GM13976 (cell line): ENCODE results near the gene MCAM.

Experiments used
- DNase-seq: peaks from one replicate; pipeline ENCODE4 v3.0.0; 2012; ENCODE audit warnings: low spot score
- CTCF ChIP-seq: IDR thresholded peaks from 2 replicates; pipeline ENCODE4 v1.5.1; 2012; ENCODE audit warnings: borderline replicate concordance, mild to moderate bottlenecking; ENCODE audit not compliant: insufficient read depth; ENCODE audit errors: extremely low read depth, missing control alignments, control extremely low read depth
- in situ Hi-C: fragments of 300-500 bp; cut with MboI; formaldehyde crosslinking; loops from one replicate; pipeline ENCODE4 v1.12.0; 2022; ENCODE audit warnings: low sequenced_read_pairs, mixed read lengths, inconsistent platforms; ENCODE audit not compliant: unreplicated experiment

The MCAM gene

GRCh38 chr11:119322360-119322739 is 5.4 kb upstream of the MCAM start:
- TF ChIP-seq CTCF: no peak
- in situ Hi-C loops: no loop called here
- no peak for DNase-seq

GRCh38 chr11:119320776-119321524 is 4.0 kb upstream of the MCAM start:
- no peak for TF ChIP-seq CTCF
- DNase-seq: peak; percentile 90
- in situ Hi-C loops: no loop called here

- no peak for TF ChIP-seq CTCF
- peak; percentile 26 for DNase-seq
- in situ Hi-C loops: no loop called here
Measured at GRCh38 chr11:119320240-119320775, 3.4 kb upstream of the MCAM start.

- in situ Hi-C loops: no loop called here
- peak; percentile 41 for DNase-seq
- no peak for TF ChIP-seq CTCF
Measured at GRCh38 chr11:119319700-119320239, 2.8 kb upstream of the MCAM start.

- no peak for TF ChIP-seq CTCF
- DNase-seq: no peak
- in situ Hi-C loops: no loop called here
Measured at GRCh38 chr11:119319136-119319699, 2.3 kb upstream of the MCAM start.

GRCh38 chr11:119318240-119319135 is 1.6 kb upstream of the MCAM start:
- TF ChIP-seq CTCF: no peak
- DNase-seq: peak; percentile 86
- in situ Hi-C loops: no loop called here
